ENCODE data around the gene MFAP5.
"Not testable (repeated sequence)": the region's sequence is repeated elsewhere in the genome, so short reads cannot be mapped to it uniquely, and the experiment has no call there.

Gene MFAP5

GRCh38 chr12:8624750-8625149 is 37.9 kb downstream of the MFAP5 start:
- not testable (repeated sequence) for DNase-seq

GRCh38 chr12:8622646-8623045 is 40.0 kb downstream of the MFAP5 start:
- DNase-seq, result no peak

- no peak for DNase-seq
Observed at GRCh38 chr12:8615206-8615605, 47.4 kb downstream of the MFAP5 start.

GRCh38 chr12:8613881-8614280 is 48.7 kb downstream of the MFAP5 start:
- not testable (repeated sequence) for DNase-seq

- DNase-seq, result no peak
Observed at GRCh38 chr12:8612629-8613028, 50.0 kb downstream of the MFAP5 start, which contains the start of gene AICDA. TSS of gene AICDA (minus strand) at chr12:8612859. CDS start at chr12:8612767, 92 bp downstream.

- DNase-seq, result peak; percentile 37
Observed at GRCh38 chr12:8609061-8609570, 53.5 kb downstream of the MFAP5 start.

- DNase-seq, result no peak
Observed at GRCh38 chr12:8606890-8607289, 55.7 kb downstream of the MFAP5 start.

GRCh38 chr12:8605057-8605456 is 57.6 kb downstream of the MFAP5 start:
- DNase-seq, result no peak

GRCh38 chr12:8603856-8604255 is 58.8 kb downstream of the MFAP5 start:
- DNase-seq, result no peak

- no peak for DNase-seq
Observed at GRCh38 chr12:8603286-8603685, 59.3 kb downstream of the MFAP5 start.

- no peak for DNase-seq
Observed at GRCh38 chr12:8596561-8596960, 66.1 kb downstream of the MFAP5 start.
